Tibial nerve (tissue), 4 donors: ENCODE data around the gene KATNBL1.

Experiments used
- CTCF ChIP-seq, 5 experiments: fragments of 200-600 bp in 3 of 5; fragments of 450-650 bp in 2 of 5; sonication (generic) in 3 of 5; IDR thresholded peaks; one replicate each; pipeline ENCODE4 v1.5.1; 2016 to 2019; ENCODE audit warnings: antibody characterized with exemption in 5 of 5, mild to moderate bottlenecking in 3 of 5, moderate library complexity in 2 of 5
- EP300 ChIP-seq, 2 donors: sonication (generic); formaldehyde crosslinking; IDR thresholded peaks; one replicate each; pipeline ENCODE4 v1.6.1; 2017; ENCODE audit warnings: antibody characterized with exemption in 2 of 2, mild to moderate bottlenecking in 1 of 2
- POLR2A ChIP-seq, 2 donors: fragments of 450-650 bp; IDR thresholded peaks; one replicate each; pipeline ENCODE4 v1.6.1; 2017; ENCODE audit warnings: antibody characterized with exemption in 2 of 2, mild to moderate bottlenecking in 2 of 2, moderate library complexity in 2 of 2

- TF ChIP-seq CTCF (IDR thresholded peaks at IDR 0.05) (no peak), POLR2A (IDR thresholded peaks at IDR 0.05) (no peak), EP300 (IDR thresholded peaks at IDR 0.05) (no peak)
Measured at GRCh38 chr15:34213690-34214089, 3.8 kb upstream of the KATNBL1 start.
